SK-N-SH (cell line): ENCODE measurements around the gene STATH. TPM values are rescaled to one million over a fixed set of nuclear protein-coding genes. Genes with fewer than 3 reads are reported as not detected.

Source experiments
- CTCF ChIA-PET: fragments of 300-600, 350-600 bp; formaldehyde crosslinking; extraction: SDS; loops from one replicate; lab custom pipeline; 2021; lab: Yijun Ruan, JAX
- POLR2A ChIA-PET: fragments of 350-600 bp; sonication (Branson Sonifier 250); formaldehyde crosslinking; extraction: SDS; loops from one replicate; lab custom pipeline; 2020; ENCODE audit warnings: antibody characterized with exemption, inconsistent platforms; lab: Yijun Ruan, JAX
- DNase-seq: peaks from one replicate; pipeline ENCODE4 v3.0.0; 2012
- H2AFZ ChIP-seq: fragments of 200-600 bp; sonication (generic); 2 replicates; pipeline ENCODE4 v1.8.1; 2016; ENCODE audit warnings: antibody characterized with exemption, mild to moderate bottlenecking, low read depth
- H3F3A ChIP-seq: fragments of 200-600 bp; sonication (generic); replicated peaks from 2 replicates; pipeline ENCODE3; 2016; ENCODE audit warnings: antibody characterized with exemption, mild to moderate bottlenecking; ENCODE audit not compliant: insufficient read depth
- H3K27ac ChIP-seq, 2 experiments: fragments of 200-500 bp in 1 of 2; fragments of 200-600 bp in 1 of 2; sonication (Bioruptor generic) in 1 of 2; sonication (generic), shearing (Covaris generic) in 1 of 2; 2 replicates each; pipeline versions ENCODE4 v1.5.1 to v1.6.1; 2014 to 2016; ENCODE audit warnings: low read depth in 2 of 2, inconsistent platforms in 1 of 2, low read length in 1 of 2, mild to moderate bottlenecking in 1 of 2, mixed read lengths in 1 of 2
- H3K27me3 ChIP-seq: fragments of 200-600 bp; sonication (generic), shearing (Covaris generic); 2 replicates; pipeline ENCODE4 v1.6.1; 2016; ENCODE audit warnings: mixed run types; ENCODE audit not compliant: insufficient read depth
- H3K36me3 ChIP-seq, 2 experiments: fragments of 200-500 bp in 1 of 2; fragments of 200-600 bp in 1 of 2; sonication (Bioruptor generic) in 1 of 2; sonication (generic) in 1 of 2; replicated peaks in 1 of 2; 2 replicates each; pipeline versions ENCODE3 to v1.5.1; 2014 to 2016; ENCODE audit warnings: low read length in 1 of 2, mild to moderate bottlenecking in 1 of 2; ENCODE audit not compliant: insufficient read depth in 2 of 2, control insufficient read depth in 1 of 2
- H3K4me1 ChIP-seq, 2 experiments: fragments of 200-500 bp in 1 of 2; fragments of 200-600 bp in 1 of 2; sonication (Bioruptor generic) in 1 of 2; sonication (generic), shearing (Covaris generic) in 1 of 2; 2 replicates each; pipeline versions ENCODE4 v1.5.1 to v1.6.1; 2014 to 2016; ENCODE audit warnings: low read depth in 1 of 2, low read length in 1 of 2, mixed run types in 1 of 2; ENCODE audit not compliant: insufficient read depth in 2 of 2, control insufficient read depth in 1 of 2
- H3K4me2 ChIP-seq: fragments of 200-600 bp; sonication (generic), shearing (Covaris generic); 2 replicates; pipeline ENCODE4 v1.6.1; 2017; ENCODE audit warnings: mixed run types
- H3K4me3 ChIP-seq, 2 experiments: fragments of 200-500 bp in 1 of 2; fragments of 200-600 bp in 1 of 2; sonication (Bioruptor generic) in 1 of 2; sonication (generic), shearing (Covaris generic) in 1 of 2; 2 replicates each; pipeline versions ENCODE4 v1.5.1 to v1.8.1; 2014 to 2016; ENCODE audit warnings: low read depth in 2 of 2, inconsistent platforms in 1 of 2, low read length in 1 of 2, mild to moderate bottlenecking in 1 of 2, mixed read lengths in 1 of 2, moderate library complexity in 1 of 2
- H3K79me2 ChIP-seq: fragments of 200-600 bp; sonication (generic); 2 replicates; pipeline ENCODE4 v1.8.1; 2017; ENCODE audit warnings: mild to moderate bottlenecking; ENCODE audit not compliant: insufficient read depth
- H3K9ac ChIP-seq: fragments of 200-600 bp; sonication (generic); 2 replicates; pipeline ENCODE4 v1.6.1; 2017; ENCODE audit warnings: mixed run types
- H3K9me2 ChIP-seq: fragments of 200-600 bp; sonication (generic); 2 replicates; pipeline ENCODE4 v1.6.1; 2017; ENCODE audit warnings: mixed run types
- H3K9me3 ChIP-seq: fragments of 200-600 bp; sonication (generic); 2 replicates; pipeline ENCODE4 v1.6.1; 2017; ENCODE audit warnings: mixed run types, mild to moderate bottlenecking, moderate library complexity
- H4K20me1 ChIP-seq: fragments of 200-600 bp; sonication (generic); 2 replicates; pipeline ENCODE4 v1.6.1; 2017; ENCODE audit warnings: mild to moderate bottlenecking, mixed run types; ENCODE audit not compliant: insufficient read depth
- CHD2 ChIP-seq: fragments of 150-350 bp; IDR thresholded peaks from 2 replicates; pipeline ENCODE4 v1.6.1; 2018; ENCODE audit warnings: low read length; ENCODE audit not compliant: partially characterized antibody
- ELF1 ChIP-seq: IDR thresholded peaks from 2 replicates; pipeline ENCODE4 v1.4.0; 2012
- EZH2phosphoT487 ChIP-seq: fragments of 200-600 bp; sonication (generic); IDR thresholded peaks from 2 replicates; pipeline ENCODE4 v1.6.1; 2017; ENCODE audit warnings: low read depth, mixed run types, mild to moderate bottlenecking, antibody characterized with exemption, moderate library complexity, borderline replicate concordance
- IRF3 ChIP-seq: fragments of 150-350 bp; IDR thresholded peaks from 2 replicates; pipeline ENCODE4 v1.6.1; 2016; ENCODE audit warnings: mild to moderate bottlenecking, low read depth, low read length
- MAX ChIP-seq: IDR thresholded peaks from 2 replicates; pipeline ENCODE4 v1.4.0; 2012; ENCODE audit warnings: low read depth
- MXI1 ChIP-seq: IDR thresholded peaks from 2 replicates; pipeline ENCODE4 v1.6.1; 2012; ENCODE audit warnings: mild to moderate bottlenecking, low read depth, low read length, improper control_type of control experiment
- NRF1 ChIP-seq: IDR thresholded peaks from 2 replicates; pipeline ENCODE4 v1.6.1; 2012; ENCODE audit warnings: low read depth, mild to moderate bottlenecking, low read length
- PBX3 ChIP-seq: IDR thresholded peaks from 2 replicates; pipeline ENCODE4; 2012
- RCOR1 ChIP-seq: fragments of 150-350 bp; IDR thresholded peaks from 2 replicates; pipeline ENCODE4 v1.6.1; 2017; ENCODE audit warnings: antibody characterized with exemption, low read length
- REST ChIP-seq: IDR thresholded peaks from 2 replicates; pipeline ENCODE4 v1.6.1; 2012; ENCODE audit warnings: mild to moderate bottlenecking, low read depth, low read length, moderate library complexity
- SIN3A ChIP-seq: IDR thresholded peaks from 2 replicates; pipeline ENCODE4 v1.6.1; 2012; ENCODE audit warnings: low read depth, mild to moderate bottlenecking, low read length, moderate library complexity, borderline replicate concordance
- TCF12 ChIP-seq: IDR thresholded peaks from 2 replicates; pipeline ENCODE4 v1.4.0; 2012
- TEAD4 ChIP-seq: IDR thresholded peaks from 2 replicates; pipeline ENCODE4 v1.4.0; 2012; ENCODE audit warnings: mild to moderate bottlenecking, borderline replicate concordance; ENCODE audit not compliant: insufficient read depth
- USF1 ChIP-seq: IDR thresholded peaks from 2 replicates; pipeline ENCODE4 v1.4.0; 2012; ENCODE audit warnings: low read depth, borderline replicate concordance
- WGBS: methylation state at CpG from one replicate; pipeline ENCODE4 v1.1.6; 2017; ENCODE audit warnings: low lambda C conversion rate; 5-methylcytosine and 5-hydroxymethylcytosine counted together
- polyA plus RNA-seq, 3 experiments: library from polyadenylated mRNA; depleted of rRNA; stranded (reverse); fragments of >200 nt; gene quantifications; 2 replicates each; pipeline ENCODE4 v1.2.3, GENCODE V29; 2012

The STATH gene
- polyA plus RNA-seq, 1 of the 3 experiments (the other 2 are of a cell fraction) = not detected

GRCh38 chr4:69951602-69952001, 44.2 kb upstream of the STATH start:
- DNase-seq = no peak
- Histone ChIP-seq H3K9ac (no peak overlapping the region), H3K9me3 (no peaks in the 10 kb centered on the region), H3K4me3 (no peak overlapping the region), H3K27me3 (no peaks in the 10 kb centered on the region), H3K36me3 (no peaks in the 10 kb centered on the region), H3K79me2 (no peaks in the 10 kb centered on the region), H2AFZ (no peak overlapping the region), H3K4me1 (no peaks in the 10 kb centered on the region), H3K27ac (no peak overlapping the region), H3K9me2 (no peaks in the 10 kb centered on the region), H3F3A (no peaks in the 10 kb centered on the region), H3K4me2 (no peak overlapping the region), H4K20me1 (no peaks in the 10 kb centered on the region)
- ChIA-PET POLR2A (no interaction called here), CTCF (no interaction called here)
- 2% methylated on average over 3 of the region's 3 CpGs for WGBS
- TF ChIP-seq TEAD4 (no peak), MAX (no peak), IRF3 (no peak), USF1 (no peak), ELF1 (no peak), CHD2 (no peak), REST (no peak), TCF12 (no peak), MXI1 (no peak), PBX3 (no peak), NRF1 (no peak), SIN3A (no peak), RCOR1 (no peak), EZH2phosphoT487 (no peak)
